Left lobe of liver (tissue), 2 donors: Measurements from ENCODE around the gene DRD1. TPM values are rescaled to one million over a fixed set of nuclear protein-coding genes. Genes with fewer than 3 reads are reported as not detected.
"Not testable (repeated sequence)": the region's sequence is repeated elsewhere in the genome, so short reads cannot be mapped to it uniquely, and the experiment has no call there.

ENCODE experiments used
- ATAC-seq: fragments of 200-7000 bp; cut with Tn5 transposase; one replicate; pipeline ENCODE4 v1.9.1; 2020; ENCODE audit warnings: mild to moderate bottlenecking, moderate library complexity
- DNase-seq: peaks from one replicate; pipeline ENCODE4 v3.0.0-alpha.2; 2020; ENCODE audit warnings: low spot score
- total RNA-seq: library from RNA; stranded (reverse); gene quantifications from one replicate; pipeline ENCODE4 v1.2.1, GENCODE V29; 2021
- donor health status: DM: no; HTN: no; CAD: no; lungs with moderate emphysema.
- donor health status: DM: no; HTN: yes; CAD: no.

DRD1 gene
- total RNA-seq, 1 donor from 2014 or later: 0.13 TPM

GRCh38 chr5:175434800-175435199 is 9.2 kb downstream of the DRD1 start:
- no peak for ATAC-seq
- no peak for DNase-seq

GRCh38 chr5:175427762-175428161 is 16.2 kb downstream of the DRD1 start:
- ATAC-seq (no peak), DNase-seq (no peak)

GRCh38 chr5:175424594-175424993 is 19.4 kb downstream of the DRD1 start:
- ATAC-seq: not testable (repeated sequence)

GRCh38 chr5:175422058-175422457 is 21.9 kb downstream of the DRD1 start:
- ATAC-seq (no peak), DNase-seq (no peak)

More at GRCh38 chr5:175424594-175424993, 19.4 kb downstream of the DRD1 start:
- DNase-seq: not testable (repeated sequence)

- ATAC-seq (no peak), DNase-seq (no peak)
These were observed 23.6 kb downstream of the DRD1 start for GRCh38 chr5:175420383-175420782.

- DNase-seq (no peak), ATAC-seq (no peak)
These were observed 25.7 kb downstream of the DRD1 start for GRCh38 chr5:175418251-175418650.

DNA sequence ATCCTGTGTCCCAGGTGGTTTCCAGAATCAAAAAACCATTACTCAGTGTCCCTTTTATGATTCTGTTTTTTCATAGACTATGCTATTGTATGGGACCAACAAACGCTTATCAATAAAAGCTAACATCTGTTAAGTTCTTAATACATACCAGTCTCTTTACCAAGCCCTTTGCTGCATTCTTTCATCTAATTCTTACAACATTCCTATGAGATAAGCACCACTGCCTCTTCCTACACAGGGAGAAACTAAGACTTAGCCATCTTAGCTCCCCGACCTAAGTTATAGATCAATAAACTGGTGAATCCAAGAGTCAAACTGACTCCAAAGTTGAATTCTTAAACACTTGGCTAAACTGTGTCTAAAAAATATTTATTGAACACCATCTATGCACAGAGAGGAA is 26.6 kb downstream of the DRD1 start:
- no peak for DNase-seq

DNA sequence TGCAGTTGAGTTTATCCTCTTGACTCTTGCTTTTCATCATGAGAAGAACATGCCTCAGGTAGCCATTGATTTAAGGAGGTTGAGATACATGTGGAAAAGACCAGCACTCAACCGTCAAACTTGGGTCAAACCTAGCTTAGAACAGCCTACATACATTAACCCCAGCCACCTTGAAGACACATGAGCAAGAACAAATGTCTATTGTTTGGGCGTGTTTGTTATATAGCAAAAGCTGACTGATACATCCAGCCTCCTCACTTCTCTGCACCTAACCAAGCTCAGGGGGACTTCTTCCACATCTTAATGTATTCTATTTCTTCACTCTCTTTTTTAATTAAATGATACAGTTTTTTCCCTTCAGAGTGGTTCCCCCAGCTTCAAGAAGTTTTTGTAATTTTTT is 28.7 kb downstream of the DRD1 start:
- ATAC-seq: no peak
- DNase-seq: no peak

More for the DNA sequence above, 26.6 kb downstream of the DRD1 start:
- ATAC-seq: no peak

- ATAC-seq: no peak
These were observed 33.1 kb downstream of the DRD1 start for GRCh38 chr5:175410926-175411325.

GRCh38 chr5:175406300-175406699 is 37.7 kb downstream of the DRD1 start:
- no peak for ATAC-seq
- DNase-seq: no peak

More at GRCh38 chr5:175410926-175411325, 33.1 kb downstream of the DRD1 start:
- DNase-seq: no peak

- not testable (repeated sequence) for DNase-seq, ATAC-seq
These were observed 46.2 kb downstream of the DRD1 start for GRCh38 chr5:175397590-175398297.

DNA sequence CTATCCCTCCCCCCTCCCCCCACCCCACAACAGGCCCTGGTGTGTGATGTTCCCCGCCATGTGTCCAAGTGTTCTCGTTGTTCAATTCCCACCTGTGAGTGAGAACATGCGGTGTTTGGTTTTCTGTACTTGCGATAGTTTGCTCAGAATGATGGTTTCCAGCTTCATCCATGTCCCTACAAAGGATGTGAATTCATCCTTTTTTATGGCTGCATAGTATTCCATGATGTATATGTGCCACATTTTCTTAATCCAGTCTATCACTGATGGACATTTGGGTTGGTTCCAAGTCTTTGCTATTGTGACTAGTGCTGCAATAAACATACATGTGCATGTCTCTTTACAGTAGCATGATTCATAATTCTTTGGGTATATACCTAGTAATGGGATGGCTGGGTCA is 48.6 kb downstream of the DRD1 start:
- ATAC-seq, DNase-seq: not testable (repeated sequence)

GRCh38 chr5:175394601-175395000 is 49.4 kb downstream of the DRD1 start:
- DNase-seq (no peak), ATAC-seq (no peak)

GRCh38 chr5:175393897-175394296 is 50.1 kb downstream of the DRD1 start:
- no peak for DNase-seq
- no peak for ATAC-seq

DNA sequence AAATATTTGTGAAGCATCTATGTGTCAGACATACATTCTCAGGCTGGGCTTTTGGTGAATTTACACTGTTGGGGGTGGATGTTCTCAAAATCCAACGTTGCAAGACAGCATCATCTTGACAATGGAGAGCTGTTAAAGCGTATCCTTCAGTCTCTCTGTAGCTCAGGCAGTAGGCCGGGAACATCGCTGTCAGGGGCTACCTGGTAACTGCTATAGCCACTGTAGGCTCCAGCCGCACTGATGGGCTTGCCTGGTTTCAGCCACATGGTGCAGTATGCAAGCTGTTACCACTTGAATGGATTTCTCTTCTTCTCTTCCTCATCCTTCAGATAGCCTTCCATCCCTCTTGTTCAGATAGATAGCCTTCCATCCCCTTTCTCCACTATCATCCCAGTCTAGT is 51.7 kb downstream of the DRD1 start:
- DNase-seq (no peak), ATAC-seq (no peak)

- DNase-seq (no peak), ATAC-seq (no peak)
These were observed 53.5 kb downstream of the DRD1 start for GRCh38 chr5:175390352-175391083.

Other genes starting within 250 kb of the DRD1 start
- gene SFXN1, start 34.4 kb upstream of the DRD1 start, total RNA-seq: 81.0 TPM
- gene HRH2, start 213.9 kb upstream of the DRD1 start, total RNA-seq: 0.23 TPM